EH (cell line): ENCODE data around the gene DNAJC4.

ENCODE experiments used
- DNase-seq: peaks from one replicate; pipeline ENCODE4 v3.0.0-alpha.2; 2015; ENCODE audit warnings: low read depth

Gene DNAJC4

GRCh38 chr11:64276653-64277431, 46.5 kb downstream of the DNAJC4 start:
- DNase-seq, result peak; percentile 48

- no peak for DNase-seq
Measured at GRCh38 chr11:64278576-64279190, 48.3 kb downstream of the DNAJC4 start.

GRCh38 chr11:64281957-64282770, 51.8 kb downstream of the DNAJC4 start:
- DNase-seq, result no peak

- no peak for DNase-seq
Measured at GRCh38 chr11:64283092-64283491, 52.7 kb downstream of the DNAJC4 start.
